GM12878 (cell line): ENCODE data around the gene WNT3A. TPM values are rescaled to one million over a fixed set of nuclear protein-coding genes. Genes with fewer than 3 reads are reported as not detected.

Source experiments
- CREB1 ChIP-seq: IDR thresholded peaks from 2 replicates; pipeline ENCODE4 v1.6.1; 2012; ENCODE audit warnings: low read depth, mild to moderate bottlenecking, inconsistent platforms
- DPF2 ChIP-seq: fragments of 450-650 bp; IDR thresholded peaks from 2 replicates; pipeline ENCODE4 v1.6.1; 2017; ENCODE audit warnings: mild to moderate bottlenecking
- HDAC6 ChIP-seq: fragments of 200-600 bp; sonication (generic); IDR thresholded peaks from one replicate; pipeline ENCODE4 v1.8.0; 2017; ENCODE audit warnings: antibody characterized with exemption; ENCODE audit not compliant: unreplicated experiment
- HSF1 ChIP-seq: fragments of 150-350 bp; IDR thresholded peaks from 2 replicates; pipeline ENCODE4 v1.6.1; 2014; ENCODE audit warnings: mild to moderate bottlenecking, low read depth, low read length
- KDM1A ChIP-seq: fragments of 200-600 bp; sonication (generic); IDR thresholded peaks from 2 replicates; pipeline ENCODE4 v1.6.1; 2016; ENCODE audit warnings: borderline replicate concordance
- PML ChIP-seq: IDR thresholded peaks from 2 replicates; pipeline ENCODE4 v1.6.1; 2012; ENCODE audit warnings: low read length, inconsistent platforms
- SMC3 ChIP-seq: IDR thresholded peaks from 2 replicates; pipeline ENCODE4 v1.6.1; 2011; ENCODE audit warnings: low read length, improper control_type of control experiment, borderline replicate concordance
- USF1 ChIP-seq: IDR thresholded peaks from 2 replicates; pipeline ENCODE4 v1.6.1; 2011; ENCODE audit warnings: borderline replicate concordance, low read depth, mild to moderate bottlenecking, moderate library complexity, mixed read lengths, low read length; ENCODE audit not compliant: insufficient read depth; ENCODE audit errors: extremely low read length
- ZBED1 ChIP-seq: IDR thresholded peaks from 2 replicates; pipeline ENCODE4 v1.6.1; 2016; ENCODE audit warnings: borderline replicate concordance
- polyA plus RNA-seq, 11 experiments: library from polyadenylated mRNA; depleted of rRNA in 4 of 11; unstranded in 6 of 11; stranded (reverse) in 5 of 11; fragments of >200 nt; fragmentation: Nextera tagmentation in 4 of 11; fragmentation: Illumina TruSeq in 1 of 11; extraction: Ambion mirVana in 4 of 11; extraction: Trizol in 1 of 11; gene quantifications; 1 replicate in 1 of 11; 2 replicates in 10 of 11; pipeline versions ENCODE4 v1.2.1 to v1.2.3, GENCODE V29; 2011 to 2016; ENCODE audit warnings: inconsistent platforms in 2 of 11, missing spikeins in 2 of 11, low read depth in 1 of 11
- total RNA-seq, 4 experiments: library from RNA; depleted of rRNA in 3 of 4; stranded (reverse); fragments of >200 nt in 3 of 4; fragmentation: Illumina TruSeq in 1 of 4; extraction: Trizol in 1 of 4; gene quantifications; 2 replicates each; pipeline versions ENCODE4 v1.2.1 to v1.2.3, GENCODE V29; 2013 to 2021
- TF ChIP-seq, protein P1 (sequence below): fragments of 450-650 bp; IDR thresholded peaks from 2 replicates; pipeline ENCODE4 v1.6.1; 2018; ENCODE audit warnings: mild to moderate bottlenecking, low read depth, moderate library complexity; ENCODE audit not compliant: partially characterized antibody

WNT3A gene
- total and polyA plus RNA-seq, 10 of the 15 experiments (the other 5 are each of a cell fraction or from before 2014, with no cell fraction given): 0.16 TPM; not detected in 9

GRCh38 chr1:227959325-227959860 lies 47.4 kb upstream of the WNT3A start (continued):
- TF ChIP-seq, protein P1, sequence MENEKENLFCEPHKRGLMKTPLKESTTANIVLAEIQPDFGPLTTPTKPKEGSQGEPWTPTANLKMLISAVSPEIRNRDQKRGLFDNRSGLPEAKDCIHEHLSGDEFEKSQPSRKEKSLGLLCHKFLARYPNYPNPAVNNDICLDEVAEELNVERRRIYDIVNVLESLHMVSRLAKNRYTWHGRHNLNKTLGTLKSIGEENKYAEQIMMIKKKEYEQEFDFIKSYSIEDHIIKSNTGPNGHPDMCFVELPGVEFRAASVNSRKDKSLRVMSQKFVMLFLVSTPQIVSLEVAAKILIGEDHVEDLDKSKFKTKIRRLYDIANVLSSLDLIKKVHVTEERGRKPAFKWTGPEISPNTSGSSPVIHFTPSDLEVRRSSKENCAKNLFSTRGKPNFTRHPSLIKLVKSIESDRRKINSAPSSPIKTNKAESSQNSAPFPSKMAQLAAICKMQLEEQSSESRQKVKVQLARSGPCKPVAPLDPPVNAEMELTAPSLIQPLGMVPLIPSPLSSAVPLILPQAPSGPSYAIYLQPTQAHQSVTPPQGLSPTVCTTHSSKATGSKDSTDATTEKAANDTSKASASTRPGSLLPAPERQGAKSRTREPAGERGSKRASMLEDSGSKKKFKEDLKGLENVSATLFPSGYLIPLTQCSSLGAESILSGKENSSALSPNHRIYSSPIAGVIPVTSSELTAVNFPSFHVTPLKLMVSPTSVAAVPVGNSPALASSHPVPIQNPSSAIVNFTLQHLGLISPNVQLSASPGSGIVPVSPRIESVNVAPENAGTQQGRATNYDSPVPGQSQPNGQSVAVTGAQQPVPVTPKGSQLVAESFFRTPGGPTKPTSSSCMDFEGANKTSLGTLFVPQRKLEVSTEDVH: no peak
- TF ChIP-seq ZBED1 (no peak), HDAC6 (no peak), SMC3 (no peak), HSF1 (no peak), PML (no peak), DPF2 (no peak), USF1 (no peak), KDM1A (no peak), CREB1 (no peak)
- TF ChIP-seq, all 136 proteins: peak for 0
